ENCODE results near the gene EVA1A. TPM values are rescaled to one million over a fixed set of nuclear protein-coding genes. Genes with fewer than 3 reads are reported as not detected.

Gene EVA1A
- total and polyA plus RNA-seq, 2 experiments from 2014 or later = 126 to 145 TPM

GRCh38 chr2:75503048-75503607 lies 57.6 kb downstream of the EVA1A start:
- H3K4me3 ChIP-seq = no peak overlapping the region
- TF ChIP-seq EZH2phosphoT487 (IDR thresholded peaks at IDR 0.05; ENCODE audit: insufficient read depth, low read depth) (no peak), EZH2 (IDR thresholded peaks at IDR 0.05; ENCODE audit: insufficient read depth, poor library complexity, severe bottlenecking) (no peak)
- 23 to 43% methylated on average over 2 of the region's 2 CpGs for WGBS, 2 experiments (ENCODE audit: low coverage in 1 of 2, low lambda C conversion rate in 2 of 2, missing lambda C conversion rate in 2 of 2)
- no peaks in the 10 kb centered on the region for H3K9me2 ChIP-seq (ENCODE audit: insufficient read depth)
- no peak overlapping the region for H3K9ac ChIP-seq
- H3K4me1 ChIP-seq (ENCODE audit: insufficient read depth) = peaks cover 46% of the 10 kb centered on the region
- no peaks in the 10 kb centered on the region for H3K9me3 ChIP-seq (ENCODE audit: low read depth)
- no peak overlapping the region for H2AFZ ChIP-seq
- in situ Hi-C loops (cut with MboI) = no loop called here
- peak; percentile 85 for DNase-seq
- peaks cover 48% of the 10 kb centered on the region for H3F3A ChIP-seq (ENCODE audit: insufficient read depth)
- H3K36me3 ChIP-seq (ENCODE audit: low read depth) = peaks cover 34% of the 10 kb centered on the region; the same call in 1 of the 2 replicates
- peak overlapping the region; percentile 43 for H3K4me2 ChIP-seq (ENCODE audit: unreplicated experiment)
- H3K79me2 ChIP-seq (ENCODE audit: insufficient read depth) = peaks cover 95% of the 10 kb centered on the region
- H4K20me1 ChIP-seq (ENCODE audit: insufficient read depth) = peaks cover 5% of the 10 kb centered on the region; the same call in 1 of the 2 replicates
- no peaks in the 10 kb centered on the region for H3K27me3 ChIP-seq (replicated peaks; ENCODE audit: insufficient read depth)
- peak overlapping the region; percentile 55 for H3K27ac ChIP-seq

- Histone ChIP-seq H3K36me3 (ENCODE audit: low read depth) (peaks cover 28% of the 10 kb centered on the region; the same call in 1 of the 2 replicates), H3K79me2 (ENCODE audit: insufficient read depth) (peaks cover 95% of the 10 kb centered on the region), H2AFZ (no peak overlapping the region), H3K9me3 (ENCODE audit: low read depth) (no peaks in the 10 kb centered on the region), H3K27me3 (replicated peaks; ENCODE audit: insufficient read depth) (no peaks in the 10 kb centered on the region), H4K20me1 (ENCODE audit: insufficient read depth) (peaks cover 12% of the 10 kb centered on the region; the same call in 1 of the 2 replicates), H3K27ac (no peak overlapping the region), H3K4me2 (ENCODE audit: unreplicated experiment) (no peak overlapping the region), H3F3A (ENCODE audit: insufficient read depth) (peaks cover 52% of the 10 kb centered on the region), H3K9me2 (ENCODE audit: insufficient read depth) (no peaks in the 10 kb centered on the region), H3K9ac (no peak overlapping the region), H3K4me1 (ENCODE audit: insufficient read depth) (peaks cover 47% of the 10 kb centered on the region), H3K4me3 (no peak overlapping the region)
- in situ Hi-C loops (cut with MboI) = no loop called here
- TF ChIP-seq EZH2phosphoT487 (IDR thresholded peaks at IDR 0.05; ENCODE audit: insufficient read depth, low read depth) = no peak
- TF ChIP-seq EZH2 (IDR thresholded peaks at IDR 0.05; ENCODE audit: insufficient read depth, poor library complexity, severe bottlenecking) = no peak
- DNase-seq = peak; percentile 60
- WGBS, 2 experiments (ENCODE audit: low coverage in 1 of 2, low lambda C conversion rate in 2 of 2, missing lambda C conversion rate in 2 of 2) = 77 to 78% methylated on average over 2 of the region's 2 CpGs
Measured at GRCh38 chr2:75500633-75501032, 60.1 kb downstream of the EVA1A start.

DNA sequence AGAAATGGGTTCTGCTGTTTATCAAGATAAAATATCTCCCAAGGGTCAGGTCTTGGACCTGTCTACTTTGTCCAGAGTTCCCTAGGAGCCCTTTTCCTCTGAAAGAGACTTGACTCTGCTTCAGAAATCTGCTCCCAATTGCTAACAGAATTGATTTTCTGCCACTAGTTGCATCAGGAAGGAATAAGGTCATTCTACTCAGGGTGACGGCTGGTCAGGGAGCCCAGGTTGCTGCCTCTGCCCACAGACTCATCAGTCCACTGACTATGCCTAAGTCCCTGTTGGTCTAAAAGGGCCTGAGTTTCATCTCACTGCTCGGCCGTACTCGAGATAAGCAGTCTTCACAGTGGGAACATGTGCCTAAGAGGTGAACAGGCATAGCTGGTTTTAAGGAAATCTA lies 61.2 kb downstream of the EVA1A start:
- Histone ChIP-seq H3K9me2 (ENCODE audit: insufficient read depth) (no peaks in the 10 kb centered on the region), H3F3A (ENCODE audit: insufficient read depth) (peaks cover 43% of the 10 kb centered on the region), H3K4me1 (ENCODE audit: insufficient read depth) (peaks cover 46% of the 10 kb centered on the region), H3K79me2 (ENCODE audit: insufficient read depth) (peaks cover 95% of the 10 kb centered on the region), H4K20me1 (ENCODE audit: insufficient read depth) (peaks cover 12% of the 10 kb centered on the region; the same call in 1 of the 2 replicates), H3K27ac (no peak overlapping the region), H3K4me3 (no peak overlapping the region), H3K4me2 (ENCODE audit: unreplicated experiment) (no peak overlapping the region), H3K9ac (no peak overlapping the region), H3K9me3 (ENCODE audit: low read depth) (no peaks in the 10 kb centered on the region), H2AFZ (no peak overlapping the region), H3K27me3 (replicated peaks; ENCODE audit: insufficient read depth) (no peaks in the 10 kb centered on the region), H3K36me3 (ENCODE audit: low read depth) (peaks cover 28% of the 10 kb centered on the region; the same call in 1 of the 2 replicates)
- 90 to 91% methylated on average over 4 of the region's 4 CpGs for WGBS, 2 experiments (ENCODE audit: low coverage in 1 of 2, low lambda C conversion rate in 2 of 2, missing lambda C conversion rate in 2 of 2)
- in situ Hi-C loops (cut with MboI) = no loop called here
- TF ChIP-seq EZH2 (IDR thresholded peaks at IDR 0.05; ENCODE audit: insufficient read depth, poor library complexity, severe bottlenecking) = no peak
- no peak for TF ChIP-seq EZH2phosphoT487 (IDR thresholded peaks at IDR 0.05; ENCODE audit: insufficient read depth, low read depth)
- DNase-seq = no peak

DNA sequence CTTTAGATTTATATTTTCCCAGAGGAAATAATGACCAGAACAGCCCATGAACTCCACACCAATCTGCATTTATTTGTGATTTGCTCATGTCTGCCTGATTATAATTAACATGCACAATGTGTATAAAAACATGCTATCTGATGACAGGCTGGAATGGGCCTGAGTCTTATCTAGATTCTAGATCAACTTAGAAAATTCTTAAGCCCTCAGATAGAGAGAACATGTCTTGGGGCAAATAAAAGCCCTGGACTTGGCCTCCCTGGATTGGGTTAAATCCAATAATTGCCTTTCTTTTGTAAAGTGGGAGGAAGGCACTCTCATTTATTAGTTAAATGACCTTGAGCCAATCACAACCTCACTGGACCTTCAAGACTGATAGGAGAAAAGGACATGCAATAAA lies 61.8 kb downstream of the EVA1A start:
- H3K4me1 ChIP-seq (ENCODE audit: insufficient read depth) = peaks cover 46% of the 10 kb centered on the region
- H3K4me2 ChIP-seq (ENCODE audit: unreplicated experiment) = no peak overlapping the region
- H3K27ac ChIP-seq = no peak overlapping the region
- peaks cover 43% of the 10 kb centered on the region for H3F3A ChIP-seq (ENCODE audit: insufficient read depth)
- no peaks in the 10 kb centered on the region for H3K9me3 ChIP-seq (ENCODE audit: low read depth)
- no peak overlapping the region for H3K9ac ChIP-seq
- in situ Hi-C loops (cut with MboI) = no loop called here
- no peak overlapping the region for H3K4me3 ChIP-seq
- H3K36me3 ChIP-seq (ENCODE audit: low read depth) = peaks cover 31% of the 10 kb centered on the region; the same call in 1 of the 2 replicates
- TF ChIP-seq EZH2 (IDR thresholded peaks at IDR 0.05; ENCODE audit: insufficient read depth, poor library complexity, severe bottlenecking) (no peak), EZH2phosphoT487 (IDR thresholded peaks at IDR 0.05; ENCODE audit: insufficient read depth, low read depth) (no peak)
- H4K20me1 ChIP-seq (ENCODE audit: insufficient read depth) = peaks cover 12% of the 10 kb centered on the region; the same call in 1 of the 2 replicates
- no peak for DNase-seq
- H2AFZ ChIP-seq = no peak overlapping the region
- H3K9me2 ChIP-seq (ENCODE audit: insufficient read depth) = no peaks in the 10 kb centered on the region
- no peaks in the 10 kb centered on the region for H3K27me3 ChIP-seq (replicated peaks; ENCODE audit: insufficient read depth)
- peaks cover 95% of the 10 kb centered on the region for H3K79me2 ChIP-seq (ENCODE audit: insufficient read depth)

All from GM23248 (cell line).